Activated B cell treated with CpG ODN at 0.5 μM for 24 hours (primary cell): Measurements from ENCODE around the gene SLC51A. TPM values are rescaled to one million over a fixed set of nuclear protein-coding genes. Genes with fewer than 3 reads are reported as not detected.

Source experiments
- ATAC-seq: fragments of 200-7000 bp; cut with Tn5 transposase; one replicate; pipeline ENCODE4 v1.10.0; 2021; ENCODE audit warnings: low read depth, mild to moderate bottlenecking, moderate library complexity
- CTCF ChIA-PET: fragments of 350-600 bp; sonication (Branson Sonifier 250); formaldehyde crosslinking; loops from one replicate; lab custom pipeline; 2021; ENCODE audit warnings: antibody characterized with exemption; lab: Charles Lee
- POLR2A ChIA-PET: fragments of 350-600 bp; sonication (Branson Sonifier 250); formaldehyde crosslinking; loops from one replicate; lab custom pipeline; 2021; ENCODE audit warnings: antibody characterized with exemption; lab: Charles Lee
- DNase-seq: peaks from one replicate; pipeline ENCODE4 v3.0.0; 2022
- H3K27ac Mint-ChIP-seq: one replicate; pipeline ENCODE4 v1.8.0; 2020; ENCODE audit warnings: mixed read lengths
- H3K27me3 Mint-ChIP-seq: one replicate; pipeline ENCODE4 v1.8.0; 2021; ENCODE audit warnings: mixed read lengths
- H3K36me3 Mint-ChIP-seq: one replicate; pipeline ENCODE4 v1.8.0; 2021; ENCODE audit warnings: low read depth, mixed read lengths
- H3K4me1 Mint-ChIP-seq: one replicate; pipeline ENCODE4 v1.8.0; 2021; ENCODE audit warnings: mixed read lengths
- H3K4me3 Mint-ChIP-seq: one replicate; pipeline ENCODE4 v1.8.0; 2020; ENCODE audit warnings: mild to moderate bottlenecking, mixed read lengths
- H3K9me3 Mint-ChIP-seq: one replicate; pipeline ENCODE4 v1.8.0; 2020; ENCODE audit warnings: mixed read lengths
- CTCF ChIP-seq: fragments of 200-600 bp; IDR thresholded peaks from one replicate; pipeline ENCODE4 v1.8.0; 2022; ENCODE audit warnings: antibody characterized with exemption, mild to moderate bottlenecking
- intact Hi-C: fragments of 100-400 bp; cut with micrococcal nuclease; formaldehyde crosslinking; loops from one replicate; pipeline ENCODE4 v1.15.1; 2024
- total RNA-seq: library from RNA; stranded (reverse); gene quantifications from 2 replicates; pipeline ENCODE4 v1.2.3, GENCODE V29; 2022

Gene SLC51A
- total RNA-seq, 1 donor from 2014 or later = not detected

GRCh38 chr3:196255776-196256175 lies 39.4 kb downstream of the SLC51A start:
- H3K27ac Mint-ChIP-seq = no peak overlapping the region
- DNase-seq = no peak
- intact Hi-C loops = loop anchor here (2.0 kb wide), 1 partner anchor 313 kb away; the partner anchor contains the start of genes FBXO45 and WDR53
- no peaks in the 10 kb centered on the region for H3K27me3 Mint-ChIP-seq
- peaks cover under 1% of the 10 kb centered on the region for H3K9me3 Mint-ChIP-seq
- H3K4me3 Mint-ChIP-seq = no peak overlapping the region
- ATAC-seq = no peak
- H3K36me3 Mint-ChIP-seq = peaks cover 40% of the 10 kb centered on the region
- H3K4me1 Mint-ChIP-seq = peaks cover 8% of the 10 kb centered on the region
- CTCF ChIA-PET = no interaction called here
- TF ChIP-seq CTCF = no peak
- POLR2A ChIA-PET = interaction anchor here (0.6 kb wide), 1 partner anchor 361 kb away, joined by 4 read pairs; no protein-coding TSS in a partner anchor

- Mint-ChIP-seq H3K36me3 (peaks cover 46% of the 10 kb centered on the region), H3K4me1 (no peaks in the 10 kb centered on the region), H3K27ac (no peak overlapping the region), H3K9me3 (peaks cover 3% of the 10 kb centered on the region), H3K4me3 (no peak overlapping the region), H3K27me3 (no peaks in the 10 kb centered on the region)
- no peak for TF ChIP-seq CTCF
- ChIA-PET POLR2A (no interaction called here), CTCF (no interaction called here)
- ATAC-seq (no peak), DNase-seq (no peak)
- intact Hi-C loops = no loop called here
Observed at GRCh38 chr3:196260784-196261183, 44.5 kb downstream of the SLC51A start.

- intact Hi-C loops = no loop called here
Observed at GRCh38 chr3:196263819-196264218, 47.5 kb downstream of the SLC51A start.

GRCh38 chr3:196268284-196269163 lies 52.2 kb downstream of the SLC51A start:
- H3K9me3 Mint-ChIP-seq = no peaks in the 10 kb centered on the region
- ATAC-seq = peak; percentile 79
- H3K36me3 Mint-ChIP-seq = peaks cover 48% of the 10 kb centered on the region
- no peak for TF ChIP-seq CTCF
- no peaks in the 10 kb centered on the region for H3K27me3 Mint-ChIP-seq
- intact Hi-C loops = loop anchor here (5.0 kb wide), 1 partner anchor 34 kb away; no protein-coding TSS in a partner anchor
- POLR2A ChIA-PET = interaction anchor here (0.5 to 1.6 kb wide), 7 partner anchors 10 to 366 kb away, joined by 3 to 5 read pairs (median 3); partner anchors contain the start of genes DYNLT2B and PCYT1A
- CTCF ChIA-PET = no interaction called here
- no peak for DNase-seq
- no peak overlapping the region for H3K4me3 Mint-ChIP-seq
- peaks cover 15% of the 10 kb centered on the region for H3K4me1 Mint-ChIP-seq
- peak overlapping the region; percentile 59 for H3K27ac Mint-ChIP-seq

More at GRCh38 chr3:196263819-196264218, 47.5 kb downstream of the SLC51A start:
- Mint-ChIP-seq H3K9me3 (peaks cover 3% of the 10 kb centered on the region), H3K36me3 (peaks cover 46% of the 10 kb centered on the region), H3K27ac (no peak overlapping the region), H3K4me3 (no peak overlapping the region), H3K27me3 (no peaks in the 10 kb centered on the region), H3K4me1 (peaks cover 5% of the 10 kb centered on the region)
- no peak for ATAC-seq
- POLR2A ChIA-PET = no interaction called here
- CTCF ChIA-PET = no interaction called here
- DNase-seq = no peak
- TF ChIP-seq CTCF = no peak

- Mint-ChIP-seq H3K27me3 (no peaks in the 10 kb centered on the region), H3K9me3 (no peaks in the 10 kb centered on the region), H3K4me1 (peaks cover 30% of the 10 kb centered on the region), H3K27ac (no peak overlapping the region), H3K4me3 (no peak overlapping the region), H3K36me3 (peaks cover 41% of the 10 kb centered on the region)
- CTCF ChIA-PET = no interaction called here
- no peak for DNase-seq
- no peak for TF ChIP-seq CTCF
- intact Hi-C loops = no loop called here
- no peak for ATAC-seq
- POLR2A ChIA-PET = interaction anchor here (1.2 kb wide), 1 partner anchor 14 kb away, joined by 3 read pairs; no protein-coding TSS in a partner anchor
Observed at GRCh38 chr3:196270499-196270898, 54.2 kb downstream of the SLC51A start.
